Pancreas (tissue), 10 donors: Measurements from ENCODE around the gene REXO1. TPM values are rescaled to one million over a fixed set of nuclear protein-coding genes. Genes with fewer than 3 reads are reported as not detected.

Experiments used
- ATAC-seq, 4 donors: fragments of 200-7000 bp; cut with Tn5 transposase; one replicate each; pipeline versions ENCODE4 v1.8.0 to v1.9.1; 2020; ENCODE audit warnings: mild to moderate bottlenecking in 4 of 4, moderate library complexity in 4 of 4
- DNase-seq, 6 donors: peaks; one replicate each; pipeline ENCODE4 v3.0.0-alpha.2; 2020
- FAIRE-seq: peaks from 2 replicates; lab custom pipeline; 2012; peaks lifted over from hg19 to GRCh38; lab: Jason Lieb, UNC
- H3K27ac ChIP-seq, 4 donors: fragments of 200-600 bp; sonication (generic); 1 replicate in 3 of 4; 2 replicates in 1 of 4; pipeline versions ENCODE4 v1.5.0 to v1.8.0; 2020
- H3K27me3 ChIP-seq, 4 donors: fragments of 200-600 bp; one replicate each; pipeline ENCODE4 v1.8.0; 2021
- H3K36me3 ChIP-seq, 3 donors: fragments of 200-600 bp; sonication (generic) in 1 of 3; one replicate each; pipeline versions ENCODE4 v1.5.0 to v1.8.0; 2020 to 2021
- H3K4me1 ChIP-seq, 3 donors: fragments of 200-600 bp; one replicate each; pipeline ENCODE4 v1.8.0; 2021
- H3K4me3 ChIP-seq, 4 donors: fragments of 200-600 bp; sonication (generic) in 2 of 4; one replicate each; pipeline versions ENCODE4 v1.5.0 to v1.8.0; 2020 to 2021
- H3K9me3 ChIP-seq, 4 donors: fragments of 200-600 bp; one replicate each; pipeline ENCODE4 v1.8.0; 2021
- CTCF ChIP-seq, 4 donors: fragments of 200-600 bp; sonication (generic) in 3 of 4; IDR thresholded peaks; one replicate each; pipeline versions ENCODE4 v1.5.0 to v1.8.0; 2021; ENCODE audit warnings: antibody characterized with exemption in 4 of 4
- WGBS, 2 donors: extraction: QIAGEN DNeasy Blood & Tissue Kit; methylation state at CpG; one replicate each; pipeline ENCODE4 v1.1.7; 2013; 5-methylcytosine and 5-hydroxymethylcytosine counted together
- intact Hi-C, 3 donors: fragments of 100-400 bp; cut with DNase I; formaldehyde crosslinking; loops; one replicate each; pipeline versions ENCODE4 v1.11.1 to v1.14.2; 2022
- polyA plus RNA-seq, 2 donors: library from polyadenylated mRNA; stranded (reverse); fragments of 200-250 nt; gene quantifications; one replicate each; pipeline ENCODE4 v1.2.3, GENCODE V29; 2013
- total RNA-seq, 6 donors: library from RNA; stranded (reverse); fragmentation: NEBNext Ultra II Directional in 4 of 6; extraction: Animal tissue kit (Norgen Biotek cat#: 25700) in 4 of 6; gene quantifications; one replicate each; pipeline versions ENCODE4 v1.2.1 to v1.2.4, GENCODE V29; 2021 to 2023
- donor health status: healthy with polysubstance abuse.
- donor health status: DM: no; HTN: no; CAD: no; lungs with moderate emphysema.
- donor health status: DM: no; HTN: no; CAD: no.
- donor health status: control.
- donor health status: control.
- donor health status: Bipolar disorder and iron deficiency.
- donor health status: DM: yes; HTN: yes; CAD: no.
- donor health status: DM: no; HTN: no; CAD: no.
- donor health status: DM: no; HTN: no; CAD: no.
- donor health status: DM: yes; HTN: yes; CAD: no.

Gene REXO1
- total and polyA plus RNA-seq, 8 donors = 10.5 to 42.2 (median 16.0) TPM

- Histone ChIP-seq H3K27ac (no peak overlapping the region), H3K36me3 (no peaks in the 10 kb centered on the region), H3K9me3 (no peaks in the 10 kb centered on the region), H3K27me3 (no peaks in the 10 kb centered on the region), H3K4me1 (peaks cover 10 to 14% (median 14%) of the 10 kb centered on the region in 3 donors), H3K4me3 (no peak overlapping the region)
- DNase-seq = peak in 2 of 6 donors; percentile 37 to 58
- no peak for FAIRE-seq
- 69 to 76% methylated on average over 27 to 31 of the region's 31 CpGs for WGBS, 2 donors
- intact Hi-C loops = no loop called here
- ATAC-seq = no peak
- TF ChIP-seq CTCF (IDR thresholded peaks at IDR 0.05) = no peak
Observed at GRCh38 chr19:1850809-1851653, 2.7 kb upstream of the REXO1 start.

GRCh38 chr19:1849886-1850398 lies 1.7 kb upstream of the REXO1 start:
- no peak for TF ChIP-seq CTCF (IDR thresholded peaks at IDR 0.05)
- Histone ChIP-seq H3K4me3 (no peak overlapping the region), H3K36me3 (no peaks in the 10 kb centered on the region), H3K27me3 (no peaks in the 10 kb centered on the region), H3K27ac (no peak overlapping the region), H3K4me1 (peaks cover 17 to 21% (median 19%) of the 10 kb centered on the region in 3 donors), H3K9me3 (no peaks in the 10 kb centered on the region)
- ATAC-seq = no peak
- WGBS, 2 donors = 85% methylated on average over 10 of the region's 10 CpGs
- intact Hi-C loops = no loop called here
- no peak for FAIRE-seq
- no peak for DNase-seq

GRCh38 chr19:1849132-1849474 lies 820 bp upstream of the REXO1 start:
- Histone ChIP-seq H3K4me1 (peaks cover 17 to 23% (median 19%) of the 10 kb centered on the region in 3 donors), H3K9me3 (no peaks in the 10 kb centered on the region), H3K36me3 (no peaks in the 10 kb centered on the region), H3K4me3 (no peak overlapping the region), H3K27ac (peak overlapping the region in 2 of 4 donors; percentile 98 to 100), H3K27me3 (no peaks in the 10 kb centered on the region)
- no peak for ATAC-seq
- intact Hi-C loops = no loop called here
- TF ChIP-seq CTCF (IDR thresholded peaks at IDR 0.05) = no peak
- 41 to 45% methylated on average over 5 of the region's 5 CpGs for WGBS, 2 donors
- FAIRE-seq = no peak
- no peak for DNase-seq

- ATAC-seq = peak in 1 of 4 donors; percentile 10
- intact Hi-C loops = no loop called here
Observed at GRCh38 chr19:1847684-1848398, 442 bp downstream of the REXO1 start.

More at GRCh38 chr19:1847684-1848398, 442 bp downstream of the REXO1 start:
- Histone ChIP-seq H3K9me3 (no peaks in the 10 kb centered on the region), H3K27me3 (no peaks in the 10 kb centered on the region), H3K4me1 (peaks cover 17 to 23% (median 19%) of the 10 kb centered on the region in 3 donors), H3K36me3 (no peaks in the 10 kb centered on the region), H3K4me3 (peak overlapping the region; percentile 93 to 100 (median 99)), H3K27ac (peak overlapping the region; percentile 98 to 100 (median 100))
- FAIRE-seq (no peak), DNase-seq (peak in 2 of 6 donors; percentile 56 to 82)
- no peak for TF ChIP-seq CTCF (IDR thresholded peaks at IDR 0.05)
- WGBS, 2 donors = 1% methylated on average over 50 to 72 of the region's 72 CpGs
